Dendritic cell treated with granulocyte-macrophage colony-stimulating factor and Interleukin-4, amounts not matched to agents 40 ng/mL and 50 ng/mL, for 4 days (primary cell): ENCODE results near the gene PRCD.

Experiments used
- H3K27ac Mint-ChIP-seq: one replicate; pipeline ENCODE4 v1.8.0; 2022; ENCODE audit warnings: mild to moderate bottlenecking, mixed read lengths
- H3K27me3 Mint-ChIP-seq: one replicate; pipeline ENCODE4 v1.8.0; 2022; ENCODE audit warnings: mild to moderate bottlenecking, mixed read lengths
- H3K36me3 Mint-ChIP-seq: one replicate; pipeline ENCODE4 v1.8.0; 2022; ENCODE audit warnings: low read depth, mixed read lengths
- H3K4me1 Mint-ChIP-seq: one replicate; pipeline ENCODE4 v1.8.0; 2022; ENCODE audit warnings: low read depth, mixed read lengths
- H3K4me3 Mint-ChIP-seq: one replicate; pipeline ENCODE4 v1.8.0; 2022; ENCODE audit warnings: mild to moderate bottlenecking, moderate library complexity, mixed read lengths
- H3K9me3 Mint-ChIP-seq: one replicate; pipeline ENCODE4 v1.8.0; 2022; ENCODE audit warnings: mixed read lengths
- intact Hi-C: fragments of 100-400 bp; cut with micrococcal nuclease; formaldehyde crosslinking; loops from one replicate; pipeline ENCODE4 v1.15.0; 2022

PRCD gene

GRCh38 chr17:76566988-76567431, 27.2 kb downstream of the PRCD start:
- Mint-ChIP-seq H3K4me3 (no peak overlapping the region), H3K4me1 (peaks cover 54% of the 10 kb centered on the region), H3K27me3 (peaks cover 19% of the 10 kb centered on the region), H3K36me3 (peaks cover 47% of the 10 kb centered on the region), H3K9me3 (no peaks in the 10 kb centered on the region), H3K27ac (no peak overlapping the region)
- intact Hi-C loops, result no loop called here

GRCh38 chr17:76567634-76568432, 28.0 kb downstream of the PRCD start:
- Mint-ChIP-seq H3K36me3 (peaks cover 47% of the 10 kb centered on the region), H3K9me3 (no peaks in the 10 kb centered on the region), H3K4me3 (no peak overlapping the region), H3K27me3 (peaks cover 19% of the 10 kb centered on the region), H3K27ac (no peak overlapping the region), H3K4me1 (peaks cover 50% of the 10 kb centered on the region)
- intact Hi-C loops, result no loop called here

GRCh38 chr17:76568811-76569221, 29.0 kb downstream of the PRCD start:
- Mint-ChIP-seq H3K4me3 (no peak overlapping the region), H3K4me1 (peaks cover 44% of the 10 kb centered on the region), H3K27me3 (peaks cover 19% of the 10 kb centered on the region), H3K27ac (peak overlapping the region; percentile 3), H3K36me3 (peaks cover 48% of the 10 kb centered on the region), H3K9me3 (no peaks in the 10 kb centered on the region)
- intact Hi-C loops, result no loop called here

- H3K9me3 Mint-ChIP-seq, result no peaks in the 10 kb centered on the region
- H3K4me1 Mint-ChIP-seq, result peaks cover 44% of the 10 kb centered on the region
- H3K4me3 Mint-ChIP-seq, result no peak overlapping the region
- intact Hi-C loops, result no loop called here
- H3K27ac Mint-ChIP-seq, result no peak overlapping the region
- H3K36me3 Mint-ChIP-seq, result peaks cover 47% of the 10 kb centered on the region
- H3K27me3 Mint-ChIP-seq, result peaks cover 19% of the 10 kb centered on the region
Measured at GRCh38 chr17:76569607-76570279, 29.9 kb downstream of the PRCD start.

- Mint-ChIP-seq H3K9me3 (no peaks in the 10 kb centered on the region), H3K36me3 (peaks cover 40% of the 10 kb centered on the region), H3K4me3 (no peak overlapping the region), H3K27me3 (peaks cover 19% of the 10 kb centered on the region), H3K27ac (no peak overlapping the region), H3K4me1 (peaks cover 38% of the 10 kb centered on the region)
- intact Hi-C loops, result no loop called here
Measured at GRCh38 chr17:76570457-76570856, 30.6 kb downstream of the PRCD start.

GRCh38 chr17:76570877-76571471, 31.1 kb downstream of the PRCD start:
- no peaks in the 10 kb centered on the region for H3K9me3 Mint-ChIP-seq
- no peak overlapping the region for H3K27ac Mint-ChIP-seq
- peaks cover 22% of the 10 kb centered on the region for H3K27me3 Mint-ChIP-seq
- H3K36me3 Mint-ChIP-seq, result peaks cover 35% of the 10 kb centered on the region
- H3K4me3 Mint-ChIP-seq, result no peak overlapping the region
- intact Hi-C loops, result no loop called here
- H3K4me1 Mint-ChIP-seq, result peaks cover 34% of the 10 kb centered on the region

GRCh38 chr17:76572201-76572910, 32.5 kb downstream of the PRCD start:
- intact Hi-C loops, result no loop called here
- peaks cover 21% of the 10 kb centered on the region for H3K36me3 Mint-ChIP-seq
- no peak overlapping the region for H3K4me3 Mint-ChIP-seq
- H3K27me3 Mint-ChIP-seq, result peaks cover 21% of the 10 kb centered on the region
- peaks cover 26% of the 10 kb centered on the region for H3K4me1 Mint-ChIP-seq
- no peaks in the 10 kb centered on the region for H3K9me3 Mint-ChIP-seq
- no peak overlapping the region for H3K27ac Mint-ChIP-seq

GRCh38 chr17:76573096-76573495, 33.3 kb downstream of the PRCD start:
- Mint-ChIP-seq H3K9me3 (no peaks in the 10 kb centered on the region), H3K36me3 (peaks cover 21% of the 10 kb centered on the region), H3K27ac (no peak overlapping the region), H3K4me3 (no peak overlapping the region), H3K27me3 (peaks cover 17% of the 10 kb centered on the region), H3K4me1 (peaks cover 19% of the 10 kb centered on the region)
- intact Hi-C loops, result no loop called here

GRCh38 chr17:76574166-76574565, 34.3 kb downstream of the PRCD start:
- Mint-ChIP-seq H3K4me1 (peaks cover 11% of the 10 kb centered on the region), H3K9me3 (no peaks in the 10 kb centered on the region), H3K27me3 (peaks cover 7% of the 10 kb centered on the region), H3K4me3 (no peak overlapping the region), H3K36me3 (peaks cover 21% of the 10 kb centered on the region), H3K27ac (no peak overlapping the region)
- intact Hi-C loops, result no loop called here

- Mint-ChIP-seq H3K9me3 (no peaks in the 10 kb centered on the region), H3K4me3 (no peak overlapping the region)
Measured at GRCh38 chr17:76575570-76575969, 35.7 kb downstream of the PRCD start.

GRCh38 chr17:76576189-76576588, 36.3 kb downstream of the PRCD start:
- peaks cover 30% of the 10 kb centered on the region for H3K4me1 Mint-ChIP-seq
- intact Hi-C loops, result no loop called here
- no peak overlapping the region for H3K4me3 Mint-ChIP-seq
- peaks cover 21% of the 10 kb centered on the region for H3K36me3 Mint-ChIP-seq
- no peak overlapping the region for H3K27ac Mint-ChIP-seq
- H3K9me3 Mint-ChIP-seq, result no peaks in the 10 kb centered on the region
- H3K27me3 Mint-ChIP-seq, result peaks cover 5% of the 10 kb centered on the region

More at GRCh38 chr17:76575570-76575969, 35.7 kb downstream of the PRCD start:
- Mint-ChIP-seq H3K36me3 (peaks cover 21% of the 10 kb centered on the region), H3K4me1 (peaks cover 23% of the 10 kb centered on the region), H3K27ac (no peak overlapping the region), H3K27me3 (peaks cover 5% of the 10 kb centered on the region)
- intact Hi-C loops, result no loop called here

- H3K27me3 Mint-ChIP-seq, result peaks cover 12% of the 10 kb centered on the region
- H3K4me1 Mint-ChIP-seq, result peaks cover 37% of the 10 kb centered on the region
- peaks cover 13% of the 10 kb centered on the region for H3K36me3 Mint-ChIP-seq
- no peak overlapping the region for H3K4me3 Mint-ChIP-seq
- intact Hi-C loops, result no loop called here
- no peaks in the 10 kb centered on the region for H3K9me3 Mint-ChIP-seq
- H3K27ac Mint-ChIP-seq, result no peak overlapping the region
Measured at GRCh38 chr17:76577876-76578275, 38.0 kb downstream of the PRCD start.

- peaks cover 8% of the 10 kb centered on the region for H3K36me3 Mint-ChIP-seq
- H3K4me1 Mint-ChIP-seq, result peaks cover 37% of the 10 kb centered on the region
- intact Hi-C loops, result no loop called here
- peaks cover 14% of the 10 kb centered on the region for H3K27me3 Mint-ChIP-seq
- H3K9me3 Mint-ChIP-seq, result no peaks in the 10 kb centered on the region
- H3K27ac Mint-ChIP-seq, result no peak overlapping the region
- no peak overlapping the region for H3K4me3 Mint-ChIP-seq
Measured at GRCh38 chr17:76578376-76578775, 38.5 kb downstream of the PRCD start.

- Mint-ChIP-seq H3K36me3 (peaks cover under 1% of the 10 kb centered on the region), H3K27ac (no peak overlapping the region), H3K4me3 (no peak overlapping the region), H3K27me3 (peaks cover 22% of the 10 kb centered on the region), H3K9me3 (no peaks in the 10 kb centered on the region), H3K4me1 (peaks cover 38% of the 10 kb centered on the region)
- intact Hi-C loops, result no loop called here
Measured at GRCh38 chr17:76579281-76579680, 39.4 kb downstream of the PRCD start.
